ENCODE data around the gene CDH10.

CDH10 gene

DNA sequence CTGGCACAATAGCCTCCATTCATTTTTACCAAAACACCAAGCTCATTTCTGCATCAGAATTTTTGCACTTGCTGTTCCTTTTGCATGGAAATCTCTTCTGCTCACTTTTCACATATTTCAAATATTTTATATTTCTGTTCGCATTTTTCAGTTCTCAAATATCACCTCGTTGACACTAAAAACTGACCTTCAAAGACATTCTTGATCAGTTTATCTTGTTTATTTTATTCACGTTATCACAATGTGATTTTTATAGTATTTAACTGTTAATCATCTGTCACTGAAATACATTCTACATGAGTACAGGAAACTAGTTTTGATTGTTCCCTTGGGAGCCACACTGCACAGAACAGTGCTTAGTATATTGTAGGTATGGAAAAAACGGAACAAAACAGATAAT is 29.6 kb downstream of the CDH10 start:
- no peak overlapping the region for H3K4me3 ChIP-seq (ENCODE audit: low read depth, low read length)
- TF ChIP-seq CTCF (IDR thresholded peaks at IDR 0.05; ENCODE audit: control insufficient read depth, extremely low read depth, insufficient read depth), result no peak
- DNase-seq (ENCODE audit: low read depth), result no peak

DNA sequence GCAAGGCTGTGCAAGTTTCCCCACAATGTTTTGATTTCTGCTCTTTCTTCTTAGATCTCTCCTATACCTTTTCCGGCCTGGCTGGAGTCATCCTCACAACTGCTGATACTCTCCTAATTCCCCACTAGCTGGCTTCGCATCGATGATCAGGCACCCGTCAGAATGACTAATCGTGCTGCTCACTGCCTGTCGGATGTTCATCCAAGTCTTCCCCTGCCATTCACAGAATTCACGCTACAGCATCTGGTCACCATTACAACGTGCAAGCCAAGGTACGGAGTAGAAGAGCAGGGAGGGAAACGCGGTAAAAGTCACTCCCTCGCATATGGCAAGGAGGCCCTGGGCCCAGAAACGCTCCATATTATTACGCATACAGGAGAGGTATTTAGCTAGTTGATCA is 35.1 kb downstream of the CDH10 start:
- TF ChIP-seq CTCF (IDR thresholded peaks at IDR 0.05; ENCODE audit: control insufficient read depth, extremely low read depth, insufficient read depth), result no peak
- no peak for DNase-seq (ENCODE audit: low read depth)
- H3K4me3 ChIP-seq (ENCODE audit: low read depth, low read length), result no peak overlapping the region

DNA sequence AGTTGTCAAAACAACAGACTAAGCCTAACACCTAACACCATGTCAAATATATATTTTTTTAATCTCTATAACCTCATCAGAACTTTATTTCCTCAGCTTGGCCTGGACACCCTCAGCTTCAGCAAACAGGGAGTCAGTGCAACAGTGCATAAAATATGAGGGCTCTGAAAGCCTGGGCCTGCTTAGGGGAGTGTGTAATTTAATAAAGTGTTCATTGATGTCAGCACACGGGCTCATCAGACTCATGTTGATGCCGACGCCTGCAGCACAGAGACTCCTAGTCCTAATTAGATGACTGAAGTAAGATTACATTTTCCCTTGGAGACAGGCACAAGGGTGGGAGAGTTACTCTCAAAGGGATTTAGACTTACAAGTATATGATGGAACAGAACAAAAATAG is 37.8 kb downstream of the CDH10 start:
- no peak for DNase-seq (ENCODE audit: low read depth)
- no peak for TF ChIP-seq CTCF (IDR thresholded peaks at IDR 0.05; ENCODE audit: control insufficient read depth, extremely low read depth, insufficient read depth)

GRCh38 chr5:24602188-24602587 is 42.6 kb downstream of the CDH10 start:
- TF ChIP-seq CTCF (IDR thresholded peaks at IDR 0.05; ENCODE audit: control insufficient read depth, extremely low read depth, insufficient read depth), result no peak
- H3K4me3 ChIP-seq (ENCODE audit: low read depth, low read length), result no peak overlapping the region
- no peak for DNase-seq (ENCODE audit: low read depth)

More for the DNA sequence above, 37.8 kb downstream of the CDH10 start:
- H3K4me3 ChIP-seq (ENCODE audit: low read depth, low read length), result no peak overlapping the region

DNA sequence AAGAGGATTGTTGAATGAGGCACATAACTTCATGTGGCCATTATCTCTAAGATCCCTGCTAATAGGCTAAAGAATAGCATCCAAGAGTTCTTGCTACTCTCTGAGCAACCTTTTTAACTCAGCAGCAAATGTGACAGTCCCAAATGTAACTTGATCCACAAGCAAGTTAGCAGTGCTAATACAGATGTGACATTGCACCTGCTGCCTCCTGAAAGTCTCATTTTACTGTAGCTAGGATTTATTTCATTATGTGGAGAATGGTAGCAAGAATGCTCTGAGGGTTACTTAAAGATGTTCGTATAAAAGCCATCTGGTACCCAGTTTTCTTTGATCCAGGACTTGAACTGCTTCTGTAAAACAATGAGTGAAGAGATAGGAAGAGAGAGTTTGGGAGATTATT is 45.8 kb downstream of the CDH10 start:
- no peak overlapping the region for H3K4me3 ChIP-seq (ENCODE audit: low read depth, low read length)
- no peak for DNase-seq (ENCODE audit: low read depth)
- TF ChIP-seq CTCF (IDR thresholded peaks at IDR 0.05; ENCODE audit: control insufficient read depth, extremely low read depth, insufficient read depth), result no peak

GRCh38 chr5:24595329-24595728 is 49.4 kb downstream of the CDH10 start:
- no peak for DNase-seq (ENCODE audit: low read depth)
- H3K4me3 ChIP-seq (ENCODE audit: low read depth, low read length), result no peak overlapping the region
- TF ChIP-seq CTCF (IDR thresholded peaks at IDR 0.05; ENCODE audit: control insufficient read depth, extremely low read depth, insufficient read depth), result no peak

DNA sequence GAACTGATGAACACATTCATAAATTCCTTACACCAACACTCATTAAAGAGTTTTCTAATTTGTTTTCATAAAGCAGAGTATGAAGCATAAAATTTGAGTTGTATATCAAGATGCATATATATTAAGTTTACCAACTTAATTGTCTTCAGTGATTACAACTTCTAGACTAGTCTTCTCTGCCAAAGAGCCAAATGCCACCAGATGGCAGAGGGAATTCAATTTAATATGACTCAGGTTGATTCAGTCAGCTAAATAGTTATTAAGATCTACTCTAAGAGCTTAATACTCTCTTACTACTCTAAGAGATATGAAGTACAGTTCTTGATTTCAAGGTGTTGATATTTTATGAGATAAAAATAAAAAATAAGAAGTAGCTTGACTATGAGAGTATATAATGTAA is 53.4 kb downstream of the CDH10 start:
- no peak for TF ChIP-seq CTCF (IDR thresholded peaks at IDR 0.05; ENCODE audit: control insufficient read depth, extremely low read depth, insufficient read depth)
- H3K4me3 ChIP-seq (ENCODE audit: low read depth, low read length), result no peak overlapping the region
- DNase-seq (ENCODE audit: low read depth), result no peak
